GM21529 (cell line): ENCODE measurements around the gene CCL8.

Source experiments
- ATAC-seq: cut with Tn5 transposase; IDR thresholded peaks from one replicate; pipeline ENCODE4 v1.9.1; 2021; ENCODE audit not compliant: unreplicated experiment

CCL8 gene

DNA sequence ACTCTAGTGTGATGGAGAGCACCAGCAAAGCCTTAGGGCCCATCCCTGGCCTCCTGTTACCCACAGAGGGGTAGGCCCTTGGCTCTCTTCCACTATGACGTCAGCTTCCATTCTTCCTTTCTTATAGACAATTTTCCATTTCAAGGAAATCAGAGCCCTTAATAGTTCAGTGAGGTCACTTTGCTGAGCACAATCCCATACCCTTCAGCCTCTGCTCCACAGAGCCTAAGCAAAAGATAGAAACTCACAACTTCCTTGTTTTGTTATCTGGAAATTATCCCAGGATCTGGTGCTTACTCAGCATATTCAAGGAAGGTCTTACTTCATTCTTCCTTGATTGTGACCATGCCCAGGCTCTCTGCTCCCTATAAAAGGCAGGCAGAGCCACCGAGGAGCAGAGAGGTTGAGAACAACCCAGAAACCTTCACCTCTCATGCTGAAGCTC is at the start of gene CCL8:
Gene CCL8 (plus strand): TSS at position 397 of the 445 bp plus-strand sequence. CDS start 67 bp downstream, outside the sequence.
- no peak for ATAC-seq

DNA sequence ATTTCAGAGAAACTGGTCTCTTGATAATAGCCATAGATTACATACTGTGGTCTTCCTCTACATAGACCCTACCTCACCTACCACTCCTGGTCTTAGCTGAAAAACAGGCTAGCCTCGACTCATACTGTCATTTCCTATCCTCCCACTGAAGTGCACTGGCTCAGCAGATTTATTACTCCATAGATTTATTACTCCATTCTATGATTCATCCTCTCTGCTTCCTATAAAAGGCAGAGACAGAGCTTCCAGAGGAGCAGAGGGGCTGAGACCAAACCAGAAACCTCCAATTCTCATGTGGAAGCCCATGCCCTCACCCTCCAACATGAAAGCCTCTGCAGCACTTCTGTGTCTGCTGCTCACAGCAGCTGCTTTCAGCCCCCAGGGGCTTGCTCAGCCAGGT is 49.3 kb upstream of the CCL8 start, which contains the start of gene CCL7:
Gene CCL7 (plus strand): TSS at position 253 of the 400 bp plus-strand sequence. CDS start 70 bp downstream, at position 323.
- ATAC-seq = no peak

DNA sequence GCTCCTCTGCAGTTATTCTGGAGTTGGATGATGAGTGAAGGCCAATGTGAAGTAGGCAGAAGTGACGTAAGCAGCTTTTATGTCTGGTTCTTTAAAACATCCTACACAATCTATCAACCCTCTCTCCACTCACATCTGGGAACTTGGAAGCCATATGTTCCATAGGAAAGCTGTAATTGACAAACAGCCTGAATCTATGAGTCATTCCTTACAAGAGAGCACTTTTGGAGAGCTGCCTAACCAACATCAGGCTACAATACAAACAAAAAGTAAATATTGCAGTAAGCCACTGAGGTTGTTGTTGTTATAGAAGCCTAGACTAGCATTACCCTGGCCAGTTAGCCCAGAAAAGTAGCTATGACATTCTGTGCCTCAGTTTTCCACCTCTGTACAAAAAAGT is 43.4 kb upstream of the CCL8 start:
- ATAC-seq = no peak

DNA sequence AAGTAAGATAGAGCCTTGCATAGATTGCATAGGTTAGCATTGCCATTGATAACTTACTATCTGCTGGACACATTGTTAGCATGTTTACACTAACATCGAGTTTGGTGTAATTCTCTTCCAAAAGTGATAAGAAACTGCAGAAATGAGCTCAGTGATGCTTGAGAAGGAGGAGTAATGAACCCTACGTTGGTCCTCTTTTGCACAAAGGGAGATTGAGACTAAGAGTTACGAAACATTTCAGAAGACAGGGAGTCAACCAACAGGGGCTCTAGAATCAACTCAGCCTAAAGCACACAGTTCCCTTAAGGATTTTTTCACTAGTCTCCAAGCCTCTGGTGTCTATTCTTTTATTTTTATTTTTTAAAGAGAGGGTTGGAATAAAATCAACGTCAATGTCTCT is 42.4 kb upstream of the CCL8 start:
- no peak for ATAC-seq

DNA sequence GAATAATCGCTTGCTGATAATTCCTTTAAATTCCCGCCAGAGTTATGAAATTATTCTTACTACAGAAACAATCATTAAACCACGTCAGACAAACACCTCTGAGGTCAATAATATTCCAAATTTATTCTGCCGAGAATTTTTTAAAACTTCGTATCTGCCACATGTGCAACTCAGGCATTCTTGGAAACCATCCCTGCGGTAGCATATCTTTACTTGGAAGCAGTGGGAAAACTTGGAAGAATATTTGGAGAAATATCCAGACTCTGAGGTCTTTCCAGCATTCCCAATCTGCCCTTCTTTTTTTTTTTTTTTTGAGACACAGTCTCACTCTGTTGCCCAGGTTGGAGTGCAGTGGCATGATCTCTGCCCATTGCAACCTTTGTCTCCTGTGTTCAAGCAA is 35.7 kb upstream of the CCL8 start:
- no peak for ATAC-seq

DNA sequence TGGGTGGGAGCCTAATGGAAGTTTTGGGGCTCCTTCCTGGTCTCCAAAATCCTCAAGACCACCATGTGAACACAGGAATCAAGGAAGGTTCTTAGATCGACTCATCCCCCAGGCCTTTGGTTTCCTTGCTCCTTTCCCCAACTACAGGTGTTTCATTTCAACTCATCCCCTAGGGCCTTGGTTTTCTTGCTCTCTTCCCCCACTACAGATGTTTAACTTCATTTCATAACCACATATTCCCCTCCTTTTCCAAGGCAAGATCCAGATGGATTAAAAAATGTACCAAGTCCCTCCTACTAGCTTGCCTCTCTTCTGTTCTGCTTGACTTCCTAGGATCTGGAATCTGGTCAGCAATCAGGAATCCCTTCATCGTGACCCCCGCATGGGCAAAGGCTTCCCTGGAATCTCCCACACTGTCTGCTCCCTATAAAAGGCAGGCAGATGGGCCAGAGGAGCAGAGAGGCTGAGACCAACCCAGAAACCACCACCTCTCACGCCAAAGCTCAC is 33.9 kb upstream of the CCL8 start, which contains the start of gene CCL11:
Gene CCL11 (plus strand): TSS at position 457 of the 507 bp plus-strand sequence. CDS start 67 bp downstream, outside the sequence.
- ATAC-seq = no peak

DNA sequence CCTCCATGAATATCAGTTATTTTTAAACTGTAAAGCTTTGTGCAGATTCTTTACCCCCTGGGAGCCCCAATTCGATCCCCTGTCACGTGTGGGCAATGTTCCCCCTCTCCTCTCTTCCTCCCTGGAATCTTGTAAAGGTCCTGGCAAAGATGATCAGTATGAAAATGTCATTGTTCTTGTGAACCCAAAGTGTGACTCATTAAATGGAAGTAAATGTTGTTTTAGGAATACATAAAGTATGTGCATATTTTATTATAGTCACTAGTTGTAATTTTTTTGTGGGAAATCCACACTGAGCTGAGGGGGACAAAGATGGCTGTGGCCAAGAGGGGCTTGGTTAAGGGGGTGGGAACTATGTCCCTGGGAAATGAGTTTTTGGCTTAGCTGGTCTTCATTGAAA is 31.4 kb upstream of the CCL8 start:
- no peak for ATAC-seq

DNA sequence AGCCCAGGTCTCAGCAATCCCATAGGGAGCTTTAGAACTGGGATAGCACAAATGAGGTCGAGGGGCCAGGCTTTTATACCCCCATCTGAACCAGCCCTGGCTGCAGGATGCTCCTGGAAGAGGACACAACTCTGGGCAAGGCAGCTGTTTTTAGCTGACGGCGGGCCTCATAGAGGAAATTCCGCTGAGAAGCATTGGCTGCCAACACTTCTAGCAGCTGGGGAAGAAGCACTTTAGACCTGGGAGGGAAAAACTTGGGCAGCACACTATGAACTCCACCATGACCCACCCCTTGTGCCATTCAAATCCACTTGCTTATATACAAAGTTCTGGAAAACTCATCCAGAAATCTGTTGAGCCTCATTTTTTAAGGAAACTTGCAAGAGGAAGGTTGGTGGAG is 28.6 kb upstream of the CCL8 start:
- no peak for ATAC-seq

DNA sequence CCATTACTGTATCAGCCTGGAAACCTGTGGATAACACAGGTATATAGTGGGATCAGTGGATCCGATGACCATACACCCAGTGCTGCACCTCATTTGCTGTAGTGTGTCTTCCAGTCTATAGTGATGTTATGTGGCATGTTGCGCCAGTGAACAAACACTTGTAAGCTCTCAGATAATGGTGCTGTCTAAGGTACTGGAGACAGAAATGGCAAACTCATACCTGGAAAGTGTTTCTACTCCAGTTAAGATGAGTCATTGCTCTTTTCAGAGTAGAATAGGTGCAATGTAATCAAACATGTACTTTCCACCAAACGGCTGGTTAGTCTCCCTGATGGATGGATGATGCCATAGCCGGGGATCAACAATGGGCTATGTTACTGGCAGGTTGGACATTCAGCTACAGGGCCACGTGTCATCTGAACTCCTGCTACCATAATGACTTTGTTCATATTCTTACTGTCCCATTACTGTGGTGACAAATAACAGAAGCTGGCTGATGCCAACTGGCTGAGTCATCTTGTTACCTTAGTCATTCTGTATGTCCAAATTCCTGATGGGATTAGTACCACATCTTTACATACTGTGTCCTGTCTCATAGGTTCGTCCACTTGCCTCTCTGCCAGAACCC is 27.4 kb upstream of the CCL8 start:
- ATAC-seq = no peak

DNA sequence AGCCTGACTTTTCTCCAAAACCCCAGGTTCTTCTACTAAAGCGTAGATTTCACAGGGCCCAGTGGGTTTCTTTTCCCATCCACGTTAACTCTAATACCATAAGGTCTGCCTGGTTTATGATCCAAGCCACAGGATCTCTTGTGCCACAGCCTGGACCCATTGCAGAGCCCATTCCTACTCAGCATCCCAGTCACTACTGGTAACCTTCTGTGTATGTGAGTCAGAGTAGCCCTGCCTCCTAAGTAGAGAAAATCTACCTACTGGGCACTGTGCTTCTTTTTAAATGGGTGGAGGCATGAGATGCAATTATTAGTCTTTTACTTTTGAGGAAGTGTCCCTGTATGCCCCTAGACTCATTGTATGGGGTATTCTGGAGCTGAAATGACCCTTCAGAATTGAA is 20.2 kb upstream of the CCL8 start:
- no peak for ATAC-seq

DNA sequence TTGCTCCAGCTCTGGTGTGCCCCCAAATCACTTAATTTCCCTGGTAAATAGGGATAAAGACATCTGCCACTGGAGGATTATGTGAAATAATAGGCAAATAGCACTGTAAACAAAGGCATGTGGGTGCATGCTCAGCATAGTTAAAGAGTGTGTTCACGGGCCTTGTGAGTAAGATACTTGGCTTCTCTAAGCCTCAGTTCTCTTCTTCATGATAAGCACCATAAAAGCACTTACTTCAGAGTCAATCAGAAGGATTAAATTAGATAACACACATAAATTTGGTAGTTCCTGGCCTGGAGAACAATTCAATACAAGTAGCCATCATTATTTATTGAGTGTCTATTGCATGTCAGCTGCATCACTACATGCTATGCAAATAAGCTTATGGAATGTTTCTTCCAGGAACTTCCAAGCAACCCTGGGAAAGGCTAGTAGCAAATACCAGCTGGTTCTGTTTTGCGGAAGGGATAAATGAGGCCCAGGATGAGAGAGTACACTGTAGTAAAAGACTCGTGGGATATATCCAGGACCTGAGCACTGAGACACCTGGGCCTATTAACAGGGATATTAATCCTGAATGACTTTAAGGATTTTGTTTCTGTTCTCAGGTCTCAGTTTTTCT is 19.2 kb upstream of the CCL8 start:
- ATAC-seq = no peak

DNA sequence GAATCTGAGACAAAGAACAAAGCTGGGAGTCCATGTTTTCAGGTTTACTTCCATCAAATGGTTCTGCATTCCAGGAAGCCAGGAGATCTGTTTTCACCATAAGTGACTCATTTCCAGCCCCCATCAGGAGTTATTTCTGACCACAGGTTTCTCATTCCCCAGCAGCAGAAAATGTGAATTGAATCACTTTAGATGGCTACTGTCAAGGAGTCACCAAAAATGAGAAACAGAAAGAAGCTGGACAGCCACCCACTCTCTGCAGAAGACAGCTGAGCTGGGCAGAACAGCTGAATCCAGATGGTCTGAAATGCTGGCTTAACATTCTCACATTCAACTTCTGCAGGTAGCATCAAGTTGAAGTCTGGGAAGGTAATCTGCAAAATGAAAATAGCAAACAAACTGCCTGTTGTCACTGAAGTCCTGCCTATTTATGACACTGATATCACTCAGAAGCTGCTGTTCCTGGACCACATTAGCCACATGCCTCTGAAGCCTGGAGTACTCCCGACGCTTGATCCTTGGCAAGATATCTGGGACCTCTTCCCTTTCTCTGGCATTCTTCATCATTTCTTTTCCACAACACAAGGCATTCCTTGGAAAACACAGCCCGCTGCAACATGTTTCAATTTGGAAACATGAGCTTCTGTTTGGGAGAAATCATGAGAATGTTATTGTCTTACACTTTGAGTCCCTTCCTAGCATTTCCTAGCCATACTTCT is 18.4 kb upstream of the CCL8 start:
- no peak for ATAC-seq

DNA sequence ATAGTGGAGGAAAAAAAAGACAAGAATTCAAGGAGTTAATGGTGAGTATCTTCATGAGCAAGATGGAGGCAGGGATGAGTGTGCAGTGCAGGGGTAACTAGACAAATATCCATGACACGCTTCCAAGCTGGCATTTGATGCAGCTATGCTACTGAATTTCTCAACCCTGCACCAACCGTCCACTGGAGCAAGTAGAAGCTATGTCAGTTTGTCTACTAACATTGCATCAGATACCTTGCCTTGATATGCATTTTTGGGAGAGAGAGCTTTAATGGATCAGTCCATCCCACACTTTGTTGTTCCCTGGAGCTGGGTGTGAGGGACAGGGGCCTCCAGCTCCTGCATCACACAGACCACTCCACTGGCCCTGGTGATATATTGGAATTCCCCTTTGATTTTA is 17.2 kb upstream of the CCL8 start:
- no peak for ATAC-seq

DNA sequence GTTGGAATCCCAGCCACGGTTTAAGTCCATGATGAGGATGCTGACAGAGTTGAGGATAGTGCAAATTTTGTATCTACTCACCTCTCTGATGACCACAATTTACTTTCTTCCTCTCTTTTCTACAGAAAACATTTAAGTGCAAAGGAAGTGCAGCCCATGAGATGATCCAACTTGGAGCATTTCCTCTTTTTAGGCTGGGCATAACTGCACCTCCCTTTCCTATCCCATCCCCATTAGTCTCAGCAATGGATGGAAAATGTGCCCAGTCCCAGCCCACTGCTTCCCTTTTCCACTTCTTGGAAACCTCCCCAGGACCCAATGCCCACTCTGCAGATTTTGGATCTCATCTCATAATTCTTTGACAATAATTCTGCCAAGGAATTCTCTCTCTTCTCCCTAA is 16.6 kb upstream of the CCL8 start:
- no peak for ATAC-seq

DNA sequence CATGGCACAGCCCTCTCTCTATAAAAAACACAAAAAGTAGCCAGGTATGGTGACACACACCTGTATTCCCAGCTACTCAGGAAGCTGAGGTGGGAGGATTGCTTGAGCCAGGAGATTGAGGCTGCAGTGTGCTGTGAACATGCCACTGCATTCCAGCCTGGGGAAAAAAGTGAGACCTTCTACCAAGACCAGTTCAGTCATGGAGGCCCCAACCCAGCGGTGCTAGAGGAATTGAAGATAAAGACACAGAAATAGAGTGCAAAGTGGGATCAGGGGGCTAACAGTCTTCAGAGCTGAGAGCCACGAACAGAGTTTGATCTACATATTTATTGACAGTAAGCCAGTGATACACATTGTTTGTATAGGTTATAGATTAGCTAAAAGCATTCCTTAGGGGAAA is 15.6 kb upstream of the CCL8 start:
- ATAC-seq = no peak

DNA sequence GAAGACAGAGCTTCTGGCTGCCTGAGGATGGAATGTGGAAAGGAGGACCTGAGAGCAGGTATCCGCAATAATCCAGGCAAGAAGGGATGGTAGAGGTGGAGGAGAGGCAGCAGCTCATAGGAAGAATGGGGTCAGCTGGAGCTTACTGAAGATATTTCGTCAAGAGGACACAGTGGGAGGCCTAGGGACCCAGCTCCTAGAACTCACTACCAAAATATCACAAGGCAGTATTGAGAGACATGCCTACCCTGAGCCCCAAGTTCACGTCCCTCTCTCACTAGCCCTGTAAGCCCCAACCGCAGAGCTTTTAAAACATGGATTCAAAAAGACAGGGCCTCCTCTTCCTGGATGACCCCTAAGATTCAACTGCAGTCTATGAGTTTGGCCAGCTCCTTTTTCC is 14.2 kb upstream of the CCL8 start:
- ATAC-seq = no peak

DNA sequence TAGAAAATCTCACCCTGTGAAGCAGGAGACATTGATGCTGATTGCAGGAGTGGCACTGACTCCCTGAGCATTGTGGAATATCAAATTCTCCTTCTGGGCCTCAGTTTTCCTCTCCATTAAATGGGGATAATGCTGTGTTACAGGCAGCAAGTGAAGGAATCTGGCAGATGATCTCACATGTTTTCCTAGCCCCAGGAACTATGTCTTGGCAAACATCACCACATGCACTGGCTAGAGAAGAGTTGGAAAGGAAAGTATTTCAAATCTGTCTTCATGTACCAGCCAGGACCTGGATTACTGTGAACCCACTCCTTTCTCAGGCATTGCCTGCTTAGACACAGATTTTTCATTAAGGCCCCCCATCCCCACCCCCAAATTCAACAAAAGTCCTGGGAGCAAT is 13.6 kb upstream of the CCL8 start:
- ATAC-seq = no peak

DNA sequence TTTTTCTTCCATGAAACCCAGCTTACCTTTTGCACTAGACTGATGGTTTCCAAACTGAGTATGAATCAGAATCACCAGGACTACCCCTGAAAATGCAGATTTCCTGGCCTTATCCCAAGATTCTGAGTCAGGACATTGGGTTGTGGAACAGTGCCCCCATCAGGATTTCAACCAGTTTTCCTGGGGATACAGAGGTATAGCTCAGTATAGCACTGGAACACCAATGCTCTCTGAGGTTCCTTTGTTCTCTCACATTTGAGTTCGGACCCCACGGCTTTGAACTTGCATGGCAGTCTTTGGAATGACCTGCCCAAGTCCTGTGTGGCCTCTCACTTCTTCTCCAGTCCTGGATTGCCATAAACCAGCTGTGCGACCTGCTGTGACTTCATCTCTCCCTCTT is 12.8 kb upstream of the CCL8 start:
- ATAC-seq = no peak

DNA sequence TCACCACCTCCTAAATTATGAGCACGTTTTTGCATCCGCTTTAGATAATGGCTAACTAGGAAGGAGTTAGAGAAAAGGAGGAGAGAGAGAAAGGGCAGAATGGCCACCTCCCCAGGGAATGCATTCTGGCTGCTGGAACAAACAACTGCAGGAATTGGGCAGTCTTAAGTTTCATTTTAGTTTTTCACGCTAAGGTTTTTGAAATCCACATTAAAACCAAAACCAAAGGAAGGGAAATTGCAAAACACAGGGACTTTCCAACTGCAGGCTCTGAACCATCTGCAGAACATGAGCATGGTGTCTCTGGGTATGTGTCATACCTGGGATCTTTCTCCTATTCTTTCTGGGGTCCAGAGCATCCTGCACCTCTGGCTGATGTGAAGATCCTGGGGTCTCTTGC is 12.1 kb upstream of the CCL8 start:
- no peak for ATAC-seq

DNA sequence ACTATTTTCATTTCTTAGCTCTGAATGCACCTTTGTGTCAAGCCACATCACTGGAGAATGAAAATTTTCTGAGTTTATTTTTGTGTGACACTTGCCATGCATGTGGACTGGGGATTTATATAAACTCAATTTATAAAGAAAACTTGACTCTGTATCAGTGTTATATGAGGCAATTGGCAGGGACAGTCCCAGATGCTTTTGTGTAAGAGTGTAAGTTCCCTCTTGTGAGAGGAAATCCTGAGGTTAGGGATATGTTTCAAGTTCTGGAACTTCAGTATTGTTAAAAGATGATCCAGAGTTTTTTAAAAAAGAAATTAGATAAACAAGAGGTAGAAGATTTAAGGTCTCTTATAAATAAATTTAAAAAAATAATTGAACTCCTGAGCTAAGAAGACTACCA is 10.9 kb upstream of the CCL8 start:
- ATAC-seq = no peak

DNA sequence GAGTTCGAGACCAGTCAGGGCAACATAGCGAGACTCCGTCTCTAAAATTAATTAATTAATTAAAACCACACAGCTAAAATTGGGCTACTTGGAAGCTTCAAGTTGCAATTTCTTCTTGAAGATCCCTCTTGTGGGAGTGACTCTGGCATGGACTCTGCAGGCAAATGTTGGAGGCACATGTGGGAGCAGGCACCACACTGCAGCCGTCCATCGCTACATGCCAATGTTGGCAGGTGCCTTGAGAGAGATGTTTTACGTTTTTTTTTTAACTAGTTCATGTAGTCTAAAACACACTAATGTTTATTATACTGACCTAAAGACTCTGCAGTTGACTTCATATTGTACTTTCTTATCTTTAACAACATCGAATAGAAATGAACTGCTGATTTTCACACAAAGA is 7.9 kb upstream of the CCL8 start:
- no peak for ATAC-seq

DNA sequence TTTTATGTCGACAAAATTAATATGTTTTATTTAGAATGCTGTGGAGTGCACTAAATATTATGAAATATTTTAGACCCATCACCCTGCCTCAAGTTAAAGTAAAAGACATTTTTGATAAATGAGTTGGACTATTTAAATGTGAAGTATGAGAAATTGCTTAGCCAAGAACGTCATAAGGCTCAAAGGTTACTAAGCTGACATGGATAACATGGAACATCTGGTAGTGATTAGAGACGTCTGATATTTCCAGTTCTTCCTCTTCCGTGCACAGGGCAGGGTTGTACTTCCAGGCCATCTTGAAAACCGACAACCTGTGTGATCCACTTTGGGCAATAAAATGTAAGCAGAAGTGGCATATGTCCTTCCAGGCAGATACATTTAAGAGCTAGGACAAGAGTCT is 7.2 kb upstream of the CCL8 start:
- ATAC-seq = no peak
